GM19455 (cell line): Measurements from ENCODE around the gene FOXS1.

ENCODE experiments used
- ATAC-seq: cut with Tn5 transposase; IDR thresholded peaks from one replicate; pipeline ENCODE4 v1.9.1; 2021; ENCODE audit not compliant: unreplicated experiment

The FOXS1 gene

GRCh38 chr20:31801508-31801907 is 43.9 kb downstream of the FOXS1 start:
- no peak for ATAC-seq

GRCh38 chr20:31797364-31797763 is 48.0 kb downstream of the FOXS1 start:
- ATAC-seq = no peak
